ENCODE data around the gene DGKB. TPM values are rescaled to one million over a fixed set of nuclear protein-coding genes. Genes with fewer than 3 reads are reported as not detected.

DGKB gene
- total RNA-seq, 1 experiment from 2014 or later = 0.05 TPM

GRCh38 chr7:14688208-14688607 is 214.3 kb downstream of the DGKB start:
- DNase-seq (ENCODE audit: low read depth) = no peak

- DNase-seq (ENCODE audit: low read depth) = peak; percentile 6
Observed at GRCh38 chr7:14687777-14688176, 214.8 kb downstream of the DGKB start.

GRCh38 chr7:14687241-14687640 is 215.3 kb downstream of the DGKB start:
- no peak for DNase-seq (ENCODE audit: low read depth)

GRCh38 chr7:14685167-14685566 is 217.4 kb downstream of the DGKB start:
- DNase-seq (ENCODE audit: low read depth) = no peak

- DNase-seq (ENCODE audit: low read depth) = no peak
Observed at GRCh38 chr7:14682910-14683465, 219.6 kb downstream of the DGKB start.

GRCh38 chr7:14676896-14677295 is 225.7 kb downstream of the DGKB start:
- DNase-seq (ENCODE audit: low read depth) = no peak

GRCh38 chr7:14673202-14673601 is 229.3 kb downstream of the DGKB start:
- no peak for DNase-seq (ENCODE audit: low read depth)

- no peak for DNase-seq (ENCODE audit: low read depth)
Observed at GRCh38 chr7:14666913-14667312, 235.6 kb downstream of the DGKB start.

- DNase-seq (ENCODE audit: low read depth) = no peak
Observed at GRCh38 chr7:14666304-14666703, 236.2 kb downstream of the DGKB start.

- no peak for DNase-seq (ENCODE audit: low read depth)
Observed at GRCh38 chr7:14639801-14640200, 262.8 kb downstream of the DGKB start.

- no peak for DNase-seq (ENCODE audit: low read depth)
Observed at GRCh38 chr7:14639329-14639728, 263.2 kb downstream of the DGKB start.

- DNase-seq (ENCODE audit: low read depth) = no peak
Observed at GRCh38 chr7:14637968-14638367, 264.6 kb downstream of the DGKB start.

GRCh38 chr7:14635955-14636354 is 266.6 kb downstream of the DGKB start:
- DNase-seq (ENCODE audit: low read depth) = no peak

GRCh38 chr7:14630048-14630447 is 272.5 kb downstream of the DGKB start:
- DNase-seq (ENCODE audit: low read depth) = no peak

- no peak for DNase-seq (ENCODE audit: low read depth)
Observed at GRCh38 chr7:14628516-14628915, 274.0 kb downstream of the DGKB start.

GRCh38 chr7:14626076-14626475 is 276.5 kb downstream of the DGKB start:
- no peak for DNase-seq (ENCODE audit: low read depth)

GRCh38 chr7:14622559-14622958 is 280.0 kb downstream of the DGKB start:
- no peak for DNase-seq (ENCODE audit: low read depth)

- peak; percentile 26 for DNase-seq (ENCODE audit: low read depth)
Observed at GRCh38 chr7:14606101-14606500, 296.4 kb downstream of the DGKB start.

GRCh38 chr7:14604606-14605005 is 297.9 kb downstream of the DGKB start:
- DNase-seq (ENCODE audit: low read depth) = peak; percentile 71

- DNase-seq (ENCODE audit: low read depth) = no peak
Observed at GRCh38 chr7:14602851-14603250, 299.7 kb downstream of the DGKB start.

GRCh38 chr7:14600766-14601367 is 301.7 kb downstream of the DGKB start:
- DNase-seq (ENCODE audit: low read depth) = no peak

- peak; percentile 9 for DNase-seq (ENCODE audit: low read depth)
Observed at GRCh38 chr7:14598978-14599377, 303.6 kb downstream of the DGKB start.

- DNase-seq (ENCODE audit: low read depth) = peak; percentile 50
Observed at GRCh38 chr7:14596421-14596820, 306.1 kb downstream of the DGKB start.

- peak; percentile 7 for DNase-seq (ENCODE audit: low read depth)
Observed at GRCh38 chr7:14590206-14590605, 312.3 kb downstream of the DGKB start.

Data from M059J (cell line).